Adrenal gland (tissue), 5 donors: ENCODE data around the gene MTG2.

ENCODE experiments used
- POLR2A ChIP-seq, 2 donors: fragments of 450-650 bp; IDR thresholded peaks; one replicate each; pipeline ENCODE4 v1.6.1; 2017; ENCODE audit warnings: antibody characterized with exemption in 2 of 2, mild to moderate bottlenecking in 2 of 2, moderate library complexity in 1 of 2
- TF ChIP-seq, protein P1 (sequence below), 6 experiments: fragments of 450-650 bp in 4 of 6; fragments of 200-600 bp in 2 of 6; sonication (generic) in 1 of 6; IDR thresholded peaks; 1 replicate in 5 of 6; 2 replicates in 1 of 6; pipeline versions ENCODE4 v1.5.1 to v1.8.0; 2016 to 2021; ENCODE audit warnings: antibody characterized with exemption in 6 of 6, mild to moderate bottlenecking in 2 of 6, moderate library complexity in 1 of 6
- donor health status: DM: no; HTN: no; CAD: no.

GRCh38 chr20:62149532-62150309, 33.1 kb upstream of the MTG2 start:
- TF ChIP-seq, protein P1, sequence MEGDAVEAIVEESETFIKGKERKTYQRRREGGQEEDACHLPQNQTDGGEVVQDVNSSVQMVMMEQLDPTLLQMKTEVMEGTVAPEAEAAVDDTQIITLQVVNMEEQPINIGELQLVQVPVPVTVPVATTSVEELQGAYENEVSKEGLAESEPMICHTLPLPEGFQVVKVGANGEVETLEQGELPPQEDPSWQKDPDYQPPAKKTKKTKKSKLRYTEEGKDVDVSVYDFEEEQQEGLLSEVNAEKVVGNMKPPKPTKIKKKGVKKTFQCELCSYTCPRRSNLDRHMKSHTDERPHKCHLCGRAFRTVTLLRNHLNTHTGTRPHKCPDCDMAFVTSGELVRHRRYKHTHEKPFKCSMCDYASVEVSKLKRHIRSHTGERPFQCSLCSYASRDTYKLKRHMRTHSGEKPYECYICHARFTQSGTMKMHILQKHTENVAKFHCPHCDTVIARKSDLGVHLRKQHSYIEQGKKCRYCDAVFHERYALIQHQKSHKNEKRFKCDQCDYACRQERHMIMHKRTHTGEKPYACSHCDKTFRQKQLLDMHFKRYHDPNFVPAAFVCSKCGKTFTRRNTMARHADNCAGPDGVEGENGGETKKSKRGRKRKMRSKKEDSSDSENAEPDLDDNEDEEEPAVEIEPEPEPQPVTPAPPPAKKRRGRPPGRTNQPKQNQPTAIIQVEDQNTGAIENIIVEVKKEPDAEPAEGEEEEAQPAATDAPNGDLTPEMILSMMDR (IDR thresholded peaks at IDR 0.05), result no peak
- TF ChIP-seq POLR2A (IDR thresholded peaks at IDR 0.05), result no peak
